SH-SY5Y (cell line): ENCODE measurements around the gene PRELID1.

Source experiments
- GATA2 ChIP-seq: IDR thresholded peaks from 2 replicates; pipeline ENCODE4 v1.6.1; 2011; ENCODE audit warnings: mild to moderate bottlenecking, low read depth, low read length
- GATA3 ChIP-seq: IDR thresholded peaks from 2 replicates; pipeline ENCODE4 v1.6.1; 2011; ENCODE audit warnings: low read depth, mild to moderate bottlenecking, low read length, moderate library complexity

DNA sequence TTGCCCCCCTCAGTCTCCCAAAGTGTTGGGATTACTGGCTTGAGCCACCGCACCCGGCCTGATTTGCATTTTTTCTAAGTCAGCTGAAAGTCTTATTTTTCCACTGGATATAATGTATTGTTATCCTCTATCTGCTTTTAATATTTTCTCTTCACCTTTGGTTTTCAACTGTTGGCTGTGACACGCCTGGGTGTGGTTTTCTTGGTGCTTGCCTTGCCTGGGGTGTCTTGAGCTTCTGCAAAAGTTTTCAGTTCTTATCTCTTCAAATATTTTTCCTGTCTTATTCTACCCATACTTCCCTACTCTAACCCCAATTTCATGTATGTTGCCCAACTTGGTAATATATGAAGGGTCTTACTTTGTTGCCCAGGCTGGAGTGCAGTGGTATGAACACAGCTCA is 12.4 kb downstream of the PRELID1 start:
- no peak for TF ChIP-seq GATA2
- TF ChIP-seq GATA3 = no peak
